ENCODE results near the gene VPS37C.

- TF ChIP-seq CTCF (IDR thresholded peaks at IDR 0.05): no peak
- TF ChIP-seq POLR2A (IDR thresholded peaks at IDR 0.05): no peak
- no peak for TF ChIP-seq EP300 (IDR thresholded peaks at IDR 0.05)
Observed at GRCh38 chr11:61098778-61099177, 62.4 kb downstream of the VPS37C start.

Data from upper lobe of left lung (tissue), 4 donors.